Stimulated activated CD4-positive, alpha-beta T cell treated with anti-CD3 and anti-CD28 coated beads, Interleukin-15, amount 100 ng/mL, for 48 hours (primary cell): ENCODE measurements around the gene SERTM2.
"Not testable (repeated sequence)": the region's sequence is repeated elsewhere in the genome, so short reads cannot be mapped to it uniquely, and the experiment has no call there.

Experiments used
- DNase-seq, 2 donors: peaks; one replicate each; pipeline ENCODE4 v3.0.0-alpha.2; 2020; ENCODE audit warnings: low read depth in 2 of 2

Gene SERTM2

GRCh38 chrX:111511477-111511876 lies at the start of gene SERTM2:
Gene SERTM2 (plus strand): TSS chrX:111511645. CDS start chrX:111518858, 7,213 bp downstream.
- no peak for DNase-seq

- no peak for DNase-seq
Measured at GRCh38 chrX:111465669-111466068, 45.8 kb upstream of the SERTM2 start.

GRCh38 chrX:111467896-111468295 lies 43.5 kb upstream of the SERTM2 start:
- DNase-seq = no peak

- no peak for DNase-seq
Measured at GRCh38 chrX:111470681-111471403, 40.6 kb upstream of the SERTM2 start.

GRCh38 chrX:111481896-111482295 lies 29.5 kb upstream of the SERTM2 start:
- DNase-seq = no peak

GRCh38 chrX:111483135-111483534 lies 28.3 kb upstream of the SERTM2 start:
- DNase-seq = no peak

GRCh38 chrX:111483881-111484280 lies 27.6 kb upstream of the SERTM2 start:
- DNase-seq = no peak

- DNase-seq = no peak
Measured at GRCh38 chrX:111490688-111491087, 20.8 kb upstream of the SERTM2 start.

- DNase-seq = no peak
Measured at GRCh38 chrX:111492085-111492484, 19.4 kb upstream of the SERTM2 start.

- no peak for DNase-seq
Measured at GRCh38 chrX:111498538-111499103, 12.8 kb upstream of the SERTM2 start.

GRCh38 chrX:111503485-111503993 lies 7.9 kb upstream of the SERTM2 start:
- DNase-seq = no peak

GRCh38 chrX:111504941-111505340 lies 6.5 kb upstream of the SERTM2 start:
- no peak for DNase-seq

- no peak for DNase-seq
Measured at GRCh38 chrX:111505783-111506182, 5.7 kb upstream of the SERTM2 start.

GRCh38 chrX:111506826-111507225 lies 4.6 kb upstream of the SERTM2 start:
- no peak for DNase-seq

- no peak for DNase-seq
Measured at GRCh38 chrX:111507933-111508332, 3.5 kb upstream of the SERTM2 start.

GRCh38 chrX:111515298-111515697 lies 3.9 kb downstream of the SERTM2 start:
- DNase-seq = no peak

- DNase-seq = no peak
Measured at GRCh38 chrX:111518667-111519066, 7.2 kb downstream of the SERTM2 start.

GRCh38 chrX:111519215-111519614 lies 7.8 kb downstream of the SERTM2 start:
- no peak for DNase-seq

GRCh38 chrX:111520506-111520905 lies 9.1 kb downstream of the SERTM2 start:
- DNase-seq = no peak

GRCh38 chrX:111521169-111521568 lies 9.7 kb downstream of the SERTM2 start:
- DNase-seq = no peak

- DNase-seq = no peak
Measured at GRCh38 chrX:111543212-111543741, 31.8 kb downstream of the SERTM2 start.

- DNase-seq = not testable (repeated sequence)
Measured at GRCh38 chrX:111549235-111549634, 37.8 kb downstream of the SERTM2 start.

GRCh38 chrX:111555406-111555958 lies 44.0 kb downstream of the SERTM2 start:
- DNase-seq = no peak
